HepG2 (cell line): ENCODE measurements around the gene COL18A1. TPM values are rescaled to one million over a fixed set of nuclear protein-coding genes. Genes with fewer than 3 reads are reported as not detected.

Experiments
- ATF2 ChIP-seq: sonication (generic); formaldehyde crosslinking; IDR thresholded peaks from 2 replicates; pipeline ENCODE4 v1.4.0; 2020; ENCODE audit warnings: missing genetic modification reagents
- FOSL2 ChIP-seq: sonication (generic); formaldehyde crosslinking; IDR thresholded peaks from 2 replicates; pipeline ENCODE4 v1.4.0; 2020; ENCODE audit warnings: missing genetic modification reagents
- FOXC1 ChIP-seq: sonication (generic); formaldehyde crosslinking; IDR thresholded peaks from 2 replicates; pipeline ENCODE4 v1.8.0; 2022; ENCODE audit warnings: mild to moderate bottlenecking, missing genetic modification reagents, borderline replicate concordance
- ISL2 ChIP-seq: sonication (generic); formaldehyde crosslinking; IDR thresholded peaks from 2 replicates; pipeline ENCODE4 v1.5.0; 2020; ENCODE audit warnings: missing genetic modification reagents
- KDM2A ChIP-seq: sonication (generic); formaldehyde crosslinking; IDR thresholded peaks from 2 replicates; pipeline ENCODE4 v1.4.0; 2020; ENCODE audit warnings: low read depth, missing genetic modification reagents, borderline replicate concordance
- NR3C1 ChIP-seq: sonication (generic); formaldehyde crosslinking; IDR thresholded peaks from 2 replicates; pipeline ENCODE4 v1.4.0; 2020; ENCODE audit warnings: missing genetic modification reagents
- PRMT3 ChIP-seq: sonication (generic); formaldehyde crosslinking; IDR thresholded peaks from 2 replicates; pipeline ENCODE4 v1.8.1; 2022; ENCODE audit warnings: low read depth, mild to moderate bottlenecking, moderate library complexity, missing genetic modification reagents, borderline replicate concordance
- SMAD9 ChIP-seq: sonication (generic); formaldehyde crosslinking; IDR thresholded peaks from 2 replicates; pipeline ENCODE4 v1.5.1; 2020; ENCODE audit warnings: mild to moderate bottlenecking, missing genetic modification reagents
- SNAI1 ChIP-seq: sonication (generic); formaldehyde crosslinking; IDR thresholded peaks from 2 replicates; pipeline ENCODE4 v1.5.0; 2020; ENCODE audit warnings: mild to moderate bottlenecking, missing genetic modification reagents, borderline replicate concordance
- SNAPC5 ChIP-seq: sonication (generic); formaldehyde crosslinking; IDR thresholded peaks from 2 replicates; pipeline ENCODE4 v1.8.1; 2023; ENCODE audit warnings: mild to moderate bottlenecking, missing genetic modification reagents, borderline replicate concordance
- SRF ChIP-seq: IDR thresholded peaks from 2 replicates; pipeline ENCODE4 v1.6.1; 2011; ENCODE audit warnings: mild to moderate bottlenecking, low read depth, low read length, moderate library complexity
- SYNCRIP ChIP-seq: fragments of 200-400 bp; formaldehyde crosslinking; IDR thresholded peaks from 2 replicates; pipeline ENCODE4 v1.6.1; 2018; ENCODE audit warnings: mild to moderate bottlenecking, low read depth, low read length; ENCODE audit not compliant: insufficient read depth
- ZBTB33 ChIP-seq: sonication (generic); formaldehyde crosslinking; IDR thresholded peaks from 2 replicates; pipeline ENCODE4 v1.4.0; 2020; ENCODE audit warnings: missing genetic modification reagents
- ZBTB49 ChIP-seq: sonication (generic); formaldehyde crosslinking; IDR thresholded peaks from 2 replicates; pipeline ENCODE4 v1.4.0; 2020; ENCODE audit warnings: missing genetic modification reagents, borderline replicate concordance
- ZBTB7A ChIP-seq: sonication (generic); formaldehyde crosslinking; IDR thresholded peaks from 2 replicates; pipeline ENCODE4 v1.8.0; 2022; ENCODE audit warnings: mild to moderate bottlenecking, missing genetic modification reagents
- ZNF232 ChIP-seq: sonication (generic); formaldehyde crosslinking; IDR thresholded peaks from 2 replicates; pipeline ENCODE4 v1.4.0; 2020; ENCODE audit warnings: missing genetic modification reagents, borderline replicate concordance
- ZNF33A ChIP-seq: sonication (generic); formaldehyde crosslinking; IDR thresholded peaks from 2 replicates; pipeline ENCODE4 v1.5.1; 2020; ENCODE audit warnings: missing genetic modification reagents, mild to moderate bottlenecking, moderate library complexity, borderline replicate concordance
- polyA plus RNA-seq, 8 experiments: library from polyadenylated mRNA; depleted of rRNA in 3 of 8; stranded (reverse) in 7 of 8; unstranded in 1 of 8; fragments of >200 nt; fragmentation: Illumina TruSeq in 4 of 8; extraction: Trizol in 4 of 8; gene quantifications; 2 replicates each; pipeline versions ENCODE4 v1.2.1 to v1.2.3, GENCODE V29; 2011 to 2016; ENCODE audit warnings: low read depth in 4 of 8, missing spikeins in 1 of 8, mixed read lengths in 1 of 8; ENCODE audit not compliant: insufficient read depth in 1 of 8
- total RNA-seq, 5 experiments: library from RNA; depleted of rRNA; stranded (reverse); fragments of >200 nt; fragmentation: Illumina TruSeq; extraction: Trizol; gene quantifications; 2 replicates each; pipeline ENCODE4 v1.2.3, GENCODE V29; 2016; ENCODE audit warnings: low read depth in 1 of 5
- TF ChIP-seq, protein P1 (sequence below): sonication (generic); formaldehyde crosslinking; IDR thresholded peaks from 2 replicates; pipeline ENCODE4 v1.4.0; 2020; ENCODE audit warnings: missing genetic modification reagents
- TF ChIP-seq, protein P2 (sequence below): IDR thresholded peaks from 2 replicates; pipeline ENCODE4 v1.6.1; 2018; ENCODE audit warnings: missing genetic modification reagents, mild to moderate bottlenecking, missing compliant biosample characterization

Gene COL18A1
- total and polyA plus RNA-seq, 2 of the 13 experiments (the other 11 are each of a cell fraction or from before 2014, with no cell fraction given), result 79.0 to 102 TPM

- TF ChIP-seq ATF2, result no peak
- no peak for TF ChIP-seq SRF
- 0 out of 2 replicates have a peak, but pooled peaks have one; percentile 23 for TF ChIP-seq ZBTB33 (CRISPR knock-in tag)
- 0 out of 2 replicates have a peak, but pooled peaks have one; percentile 41 for TF ChIP-seq ZBTB49
- TF ChIP-seq NR3C1 (CRISPR knock-in tag), result no peak
- no peak for TF ChIP-seq ISL2 (CRISPR knock-in tag)
- TF ChIP-seq, protein P1, sequence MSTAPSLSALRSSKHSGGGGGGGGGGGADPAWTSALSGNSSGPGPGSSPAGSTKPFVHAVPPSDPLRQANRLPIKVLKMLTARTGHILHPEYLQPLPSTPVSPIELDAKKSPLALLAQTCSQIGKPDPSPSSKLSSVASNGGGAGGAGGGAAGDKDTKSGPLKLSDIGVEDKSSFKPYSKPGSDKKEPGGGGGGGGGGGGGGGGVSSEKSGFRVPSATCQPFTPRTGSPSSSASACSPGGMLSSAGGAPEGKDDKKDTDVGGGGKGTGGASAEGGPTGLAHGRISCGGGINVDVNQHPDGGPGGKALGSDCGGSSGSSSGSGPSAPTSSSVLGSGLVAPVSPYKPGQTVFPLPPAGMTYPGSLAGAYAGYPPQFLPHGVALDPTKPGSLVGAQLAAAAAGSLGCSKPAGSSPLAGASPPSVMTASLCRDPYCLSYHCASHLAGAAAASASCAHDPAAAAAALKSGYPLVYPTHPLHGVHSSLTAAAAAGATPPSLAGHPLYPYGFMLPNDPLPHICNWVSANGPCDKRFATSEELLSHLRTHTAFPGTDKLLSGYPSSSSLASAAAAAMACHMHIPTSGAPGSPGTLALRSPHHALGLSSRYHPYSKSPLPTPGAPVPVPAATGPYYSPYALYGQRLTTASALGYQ, result no peak
- TF ChIP-seq ZNF33A (CRISPR knock-in tag), result no peak
- TF ChIP-seq ZBTB7A (CRISPR knock-in tag), result no peak
- TF ChIP-seq SNAPC5 (CRISPR knock-in tag), result no peak
- TF ChIP-seq FOXC1 (CRISPR knock-in tag), result no peak
- peak; percentile 58; the same call in 1 of the 2 replicates for TF ChIP-seq ZNF232 (CRISPR knock-in tag)
- peak; percentile 31; the same call in 1 of the 2 replicates for TF ChIP-seq FOSL2 (CRISPR knock-in tag)
- no peak for TF ChIP-seq SNAI1
- peak; percentile 59; the same call in 1 of the 2 replicates for TF ChIP-seq KDM2A (CRISPR knock-in tag)
- TF ChIP-seq, protein P2, sequence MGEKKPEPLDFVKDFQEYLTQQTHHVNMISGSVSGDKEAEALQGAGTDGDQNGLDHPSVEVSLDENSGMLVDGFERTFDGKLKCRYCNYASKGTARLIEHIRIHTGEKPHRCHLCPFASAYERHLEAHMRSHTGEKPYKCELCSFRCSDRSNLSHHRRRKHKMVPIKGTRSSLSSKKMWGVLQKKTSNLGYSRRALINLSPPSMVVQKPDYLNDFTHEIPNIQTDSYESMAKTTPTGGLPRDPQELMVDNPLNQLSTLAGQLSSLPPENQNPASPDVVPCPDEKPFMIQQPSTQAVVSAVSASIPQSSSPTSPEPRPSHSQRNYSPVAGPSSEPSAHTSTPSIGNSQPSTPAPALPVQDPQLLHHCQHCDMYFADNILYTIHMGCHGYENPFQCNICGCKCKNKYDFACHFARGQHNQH (CRISPR knock-in tag), result peak; percentile 43; the same call in 1 of the 2 replicates
- no peak for TF ChIP-seq SMAD9 (CRISPR knock-in tag)
- TF ChIP-seq SYNCRIP, result no peak
- no peak for TF ChIP-seq PRMT3 (CRISPR knock-in tag)
Observed at GRCh38 chr21:45541221-45542039, 136.5 kb downstream of the COL18A1 start (continued).
